Keratinocyte (primary cell): ENCODE data around the gene FSD1.

Source experiments
- EZH2 ChIP-seq: IDR thresholded peaks from one replicate; pipeline ENCODE4 v1.6.1; 2012; ENCODE audit warnings: inconsistent platforms, mild to moderate bottlenecking, low read length, moderate library complexity
- TF ChIP-seq, protein P1 (sequence below), 3 experiments: IDR thresholded peaks in 1 of 3; conservative IDR thresholded peaks in 1 of 3; optimal IDR thresholded peaks in 1 of 3; 2 replicates in 2 of 3; 3 replicates in 1 of 3; pipeline versions ENCODE3 to v1.5.1; 2011; ENCODE audit warnings: low read length in 3 of 3, mild to moderate bottlenecking in 3 of 3, moderate library complexity in 2 of 3, control low read depth in 1 of 3, inconsistent platforms in 1 of 3; ENCODE audit not compliant: insufficient read depth in 2 of 3; ENCODE audit errors: extremely low read depth in 1 of 3

DNA sequence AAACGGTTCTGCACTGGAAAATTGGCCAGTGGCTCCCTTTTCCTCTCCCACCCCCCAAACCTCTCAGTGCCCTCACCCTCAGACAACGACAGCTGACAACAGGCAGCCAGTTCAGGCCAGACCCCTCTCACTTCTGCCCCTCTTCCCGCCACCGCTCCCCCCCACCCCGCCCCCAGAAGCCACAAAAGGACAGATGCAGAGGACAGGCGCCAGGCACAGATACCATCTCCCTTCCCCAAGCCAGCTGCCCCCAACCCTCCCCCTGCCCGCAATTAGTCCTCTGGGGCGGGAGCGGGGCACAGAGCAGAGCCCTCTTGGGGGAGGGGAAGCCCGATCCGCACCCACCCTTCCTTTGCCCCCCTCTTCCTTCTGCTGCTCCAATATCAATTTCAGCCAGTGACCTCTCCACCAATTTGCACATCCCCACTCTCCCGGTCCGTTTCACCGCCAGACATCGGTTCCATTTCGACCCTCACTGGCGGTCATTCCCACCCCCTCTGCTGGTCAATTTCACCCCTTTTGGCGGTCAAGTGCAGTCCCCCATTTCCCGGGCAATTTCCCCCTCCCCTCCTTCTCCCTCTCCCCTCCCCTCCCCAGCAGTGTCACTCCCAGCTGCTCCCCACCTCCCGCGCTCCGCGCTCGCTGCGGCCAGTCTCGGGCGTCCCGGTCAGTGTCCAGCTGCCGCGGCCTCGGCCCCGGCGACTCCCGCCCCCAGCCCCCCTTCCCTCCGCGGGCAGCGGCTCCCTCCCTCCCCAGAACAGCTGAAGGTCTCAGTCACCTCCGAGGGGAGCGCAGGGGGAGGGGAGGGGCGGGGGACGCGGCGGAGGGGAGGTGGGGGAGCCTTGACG is 25.8 kb upstream of the FSD1 start, which contains the start of gene SHD:
- TF ChIP-seq, protein P1, sequence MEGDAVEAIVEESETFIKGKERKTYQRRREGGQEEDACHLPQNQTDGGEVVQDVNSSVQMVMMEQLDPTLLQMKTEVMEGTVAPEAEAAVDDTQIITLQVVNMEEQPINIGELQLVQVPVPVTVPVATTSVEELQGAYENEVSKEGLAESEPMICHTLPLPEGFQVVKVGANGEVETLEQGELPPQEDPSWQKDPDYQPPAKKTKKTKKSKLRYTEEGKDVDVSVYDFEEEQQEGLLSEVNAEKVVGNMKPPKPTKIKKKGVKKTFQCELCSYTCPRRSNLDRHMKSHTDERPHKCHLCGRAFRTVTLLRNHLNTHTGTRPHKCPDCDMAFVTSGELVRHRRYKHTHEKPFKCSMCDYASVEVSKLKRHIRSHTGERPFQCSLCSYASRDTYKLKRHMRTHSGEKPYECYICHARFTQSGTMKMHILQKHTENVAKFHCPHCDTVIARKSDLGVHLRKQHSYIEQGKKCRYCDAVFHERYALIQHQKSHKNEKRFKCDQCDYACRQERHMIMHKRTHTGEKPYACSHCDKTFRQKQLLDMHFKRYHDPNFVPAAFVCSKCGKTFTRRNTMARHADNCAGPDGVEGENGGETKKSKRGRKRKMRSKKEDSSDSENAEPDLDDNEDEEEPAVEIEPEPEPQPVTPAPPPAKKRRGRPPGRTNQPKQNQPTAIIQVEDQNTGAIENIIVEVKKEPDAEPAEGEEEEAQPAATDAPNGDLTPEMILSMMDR (optimal IDR thresholded peaks at IDR 0.05 in 1 of 3, IDR thresholded peaks at IDR 0.05 in 1 of 3, conservative IDR thresholded peaks at IDR 0.05 in 1 of 3; ENCODE audit: extremely low read depth in 1 of 3, insufficient read depth in 2 of 3, low read length in 3 of 3): no peak
- peak; percentile 50 for TF ChIP-seq EZH2
